ELR (cell line): ENCODE results near the gene SLCO2B1.
"Not testable (repeated sequence)": the region's sequence is repeated elsewhere in the genome, so short reads cannot be mapped to it uniquely, and the experiment has no call there.

Experiments
- DNase-seq: peaks from one replicate; pipeline ENCODE4 v3.0.0-alpha.2; 2015; ENCODE audit warnings: low read depth

Gene SLCO2B1

GRCh38 chr11:75150879-75151278, at the start of gene SLCO2B1:
TSS of gene SLCO2B1 (plus strand) at chr11:75151107. CDS start at chr11:75151382, 275 bp downstream.
- DNase-seq = no peak

- DNase-seq = no peak
Observed at GRCh38 chr11:75101424-75102128, 49.3 kb upstream of the SLCO2B1 start.

- peak; percentile 85 for DNase-seq
Observed at GRCh38 chr11:75103380-75104026, 47.4 kb upstream of the SLCO2B1 start.

- peak; percentile 28 for DNase-seq
Observed at GRCh38 chr11:75105462-75105925, 45.4 kb upstream of the SLCO2B1 start.

GRCh38 chr11:75105967-75106681, 44.8 kb upstream of the SLCO2B1 start:
- not testable (repeated sequence) for DNase-seq

GRCh38 chr11:75107187-75107586, 43.7 kb upstream of the SLCO2B1 start:
- peak; percentile 74 for DNase-seq

GRCh38 chr11:75112200-75112599, 38.7 kb upstream of the SLCO2B1 start:
- no peak for DNase-seq

- DNase-seq = no peak
Observed at GRCh38 chr11:75113030-75113429, 37.9 kb upstream of the SLCO2B1 start.

- DNase-seq = no peak
Observed at GRCh38 chr11:75114465-75114864, 36.4 kb upstream of the SLCO2B1 start.

- DNase-seq = no peak
Observed at GRCh38 chr11:75118577-75118976, 32.3 kb upstream of the SLCO2B1 start.

- no peak for DNase-seq
Observed at GRCh38 chr11:75126564-75126963, 24.3 kb upstream of the SLCO2B1 start.

GRCh38 chr11:75132080-75132479, 18.8 kb upstream of the SLCO2B1 start:
- DNase-seq = no peak

GRCh38 chr11:75133976-75134375, 16.9 kb upstream of the SLCO2B1 start:
- DNase-seq = no peak

- no peak for DNase-seq
Observed at GRCh38 chr11:75135021-75135650, 15.8 kb upstream of the SLCO2B1 start.

GRCh38 chr11:75135651-75136050, 15.3 kb upstream of the SLCO2B1 start:
- no peak for DNase-seq

- peak; percentile 46 for DNase-seq
Observed at GRCh38 chr11:75140269-75141138, 10.4 kb upstream of the SLCO2B1 start.

GRCh38 chr11:75141166-75141565, 9.7 kb upstream of the SLCO2B1 start:
- no peak for DNase-seq

GRCh38 chr11:75142714-75143419, 8.0 kb upstream of the SLCO2B1 start:
- DNase-seq = peak; percentile 96

GRCh38 chr11:75143420-75143731, 7.5 kb upstream of the SLCO2B1 start:
- no peak for DNase-seq

GRCh38 chr11:75144716-75145014, 6.2 kb upstream of the SLCO2B1 start:
- no peak for DNase-seq
